Cardiac fibroblast (primary cell): Measurements from ENCODE around the gene HUS1B.

Experiments
- DNase-seq, 2 donors: peaks; one replicate each; pipeline versions ENCODE4 v3.0.0 to v3.0.0-alpha.2; 2010; ENCODE audit warnings: low read depth in 2 of 2
- H3K4me3 ChIP-seq, 2 donors: replicated peaks in 1 of 2; 1 replicate in 1 of 2; 2 replicates in 1 of 2; pipeline ENCODE4 v1.5.1; 2011; ENCODE audit warnings: low read depth in 2 of 2, low read length in 2 of 2, mild to moderate bottlenecking in 2 of 2, moderate library complexity in 1 of 2
- TF ChIP-seq, protein P1 (sequence below): IDR thresholded peaks from one replicate; pipeline ENCODE4 v1.5.1; 2011; ENCODE audit warnings: low read depth, mild to moderate bottlenecking, low read length, inconsistent platforms

The HUS1B gene

DNA sequence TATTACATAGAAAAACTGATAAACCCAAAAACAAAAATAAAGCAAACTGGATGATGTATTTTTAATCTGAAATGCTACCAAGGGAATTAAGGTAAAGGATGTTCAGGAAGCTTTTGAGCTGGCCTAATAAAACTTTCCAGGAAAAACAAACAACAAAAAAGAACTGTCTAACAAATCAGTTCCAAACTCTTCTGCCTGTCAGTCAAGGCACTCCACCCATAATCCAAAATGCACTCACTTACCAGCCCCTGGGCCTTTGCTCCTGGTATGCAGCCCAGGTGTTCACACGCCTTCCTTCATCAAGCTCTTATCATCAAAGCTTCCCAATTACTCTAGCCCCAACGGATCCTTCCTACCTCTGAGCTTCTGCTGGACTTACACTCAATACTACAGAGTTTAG lies 32.3 kb upstream of the HUS1B start:
- no peak overlapping the region for H3K4me3 ChIP-seq
- TF ChIP-seq, protein P1, sequence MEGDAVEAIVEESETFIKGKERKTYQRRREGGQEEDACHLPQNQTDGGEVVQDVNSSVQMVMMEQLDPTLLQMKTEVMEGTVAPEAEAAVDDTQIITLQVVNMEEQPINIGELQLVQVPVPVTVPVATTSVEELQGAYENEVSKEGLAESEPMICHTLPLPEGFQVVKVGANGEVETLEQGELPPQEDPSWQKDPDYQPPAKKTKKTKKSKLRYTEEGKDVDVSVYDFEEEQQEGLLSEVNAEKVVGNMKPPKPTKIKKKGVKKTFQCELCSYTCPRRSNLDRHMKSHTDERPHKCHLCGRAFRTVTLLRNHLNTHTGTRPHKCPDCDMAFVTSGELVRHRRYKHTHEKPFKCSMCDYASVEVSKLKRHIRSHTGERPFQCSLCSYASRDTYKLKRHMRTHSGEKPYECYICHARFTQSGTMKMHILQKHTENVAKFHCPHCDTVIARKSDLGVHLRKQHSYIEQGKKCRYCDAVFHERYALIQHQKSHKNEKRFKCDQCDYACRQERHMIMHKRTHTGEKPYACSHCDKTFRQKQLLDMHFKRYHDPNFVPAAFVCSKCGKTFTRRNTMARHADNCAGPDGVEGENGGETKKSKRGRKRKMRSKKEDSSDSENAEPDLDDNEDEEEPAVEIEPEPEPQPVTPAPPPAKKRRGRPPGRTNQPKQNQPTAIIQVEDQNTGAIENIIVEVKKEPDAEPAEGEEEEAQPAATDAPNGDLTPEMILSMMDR = no peak
- no peak for DNase-seq

- TF ChIP-seq, protein P1 = peak; percentile 16
- H3K4me3 ChIP-seq = no peak overlapping the region
- peak in 1 of 2 donors; percentile 25 for DNase-seq
Observed at GRCh38 chr6:686497-686896, 29.6 kb upstream of the HUS1B start.

- DNase-seq = peak; percentile 36 to 76
- H3K4me3 ChIP-seq = no peak overlapping the region
- TF ChIP-seq, protein P1 = no peak
Observed at GRCh38 chr6:684831-685636, 28.1 kb upstream of the HUS1B start.

GRCh38 chr6:683742-684440 lies 27.0 kb upstream of the HUS1B start:
- H3K4me3 ChIP-seq = peak overlapping the region; percentile 14 to 48
- TF ChIP-seq, protein P1 = no peak
- peak; percentile 69 to 71 for DNase-seq

DNA sequence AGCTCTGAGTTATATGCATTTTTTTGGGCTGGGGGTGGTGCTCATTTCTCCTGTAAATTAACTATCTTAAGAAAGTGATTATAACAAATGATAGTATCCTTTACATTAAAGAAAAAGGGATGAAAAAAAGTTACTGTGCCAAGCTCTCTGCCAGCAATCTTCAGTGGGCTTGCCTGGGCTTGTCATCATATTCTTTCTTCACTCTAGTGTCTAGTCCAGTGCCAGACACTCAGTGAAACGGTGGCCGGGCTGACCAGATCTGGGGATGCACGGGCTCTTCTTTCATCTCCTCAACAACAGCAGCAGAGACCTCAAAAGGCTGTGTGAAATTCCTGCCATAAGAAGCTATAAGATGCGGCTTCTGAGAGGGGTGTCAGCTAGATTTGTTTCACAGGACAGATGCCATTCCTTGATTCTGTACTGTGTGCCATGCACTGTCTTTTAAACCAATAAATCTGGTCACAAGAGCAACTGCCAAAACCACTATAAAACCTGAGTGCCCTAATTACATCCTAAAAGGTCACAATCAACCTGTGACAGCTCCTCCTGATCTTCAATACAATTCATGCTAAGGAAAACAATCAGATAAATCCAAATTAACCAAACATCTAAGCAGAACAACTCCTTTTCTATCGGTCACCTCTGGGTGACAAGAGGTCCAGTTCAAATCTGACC lies 23.9 kb upstream of the HUS1B start:
- no peak overlapping the region for H3K4me3 ChIP-seq
- no peak for DNase-seq
- TF ChIP-seq, protein P1 = no peak

DNA sequence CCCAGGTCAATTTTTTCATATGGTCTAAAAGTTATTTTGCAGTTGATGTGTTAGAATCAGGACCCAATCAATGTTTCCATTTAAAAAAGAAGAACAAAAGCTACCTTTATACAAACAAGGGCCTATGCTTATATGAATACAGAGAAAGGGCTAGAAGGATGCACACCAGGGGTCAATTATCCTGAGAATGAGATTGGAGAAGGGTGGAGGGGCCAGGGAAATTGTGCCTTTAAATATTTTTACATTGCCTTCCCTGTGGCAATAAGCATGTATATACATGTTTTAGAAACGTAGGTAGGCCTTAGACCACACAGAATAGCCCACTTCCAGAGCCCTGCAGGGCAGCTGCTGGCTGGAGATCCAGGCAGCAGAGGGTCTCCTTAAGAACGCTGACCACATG lies 23.4 kb upstream of the HUS1B start:
- TF ChIP-seq, protein P1 = no peak
- DNase-seq = no peak
- H3K4me3 ChIP-seq = no peak overlapping the region
